GM12801 (cell line): ENCODE results near the gene ITPK1.

Source experiments
- CTCF ChIP-seq: IDR thresholded peaks from one replicate; pipeline ENCODE4 v1.5.1; 2011; ENCODE audit warnings: control low read depth; ENCODE audit not compliant: insufficient read length; ENCODE audit errors: extremely low read depth

The ITPK1 gene

GRCh38 chr14:93049315-93049714 is 66.4 kb downstream of the ITPK1 start:
- TF ChIP-seq CTCF, result no peak

GRCh38 chr14:93048843-93049242 is 66.9 kb downstream of the ITPK1 start:
- TF ChIP-seq CTCF, result no peak

GRCh38 chr14:93047661-93048060 is 68.1 kb downstream of the ITPK1 start:
- TF ChIP-seq CTCF, result no peak

GRCh38 chr14:93047157-93047556 is 68.6 kb downstream of the ITPK1 start:
- TF ChIP-seq CTCF, result no peak

- no peak for TF ChIP-seq CTCF
Observed at GRCh38 chr14:93046705-93047050, 69.0 kb downstream of the ITPK1 start.

- TF ChIP-seq CTCF, result no peak
Observed at GRCh38 chr14:93045965-93046704, 69.6 kb downstream of the ITPK1 start.

- no peak for TF ChIP-seq CTCF
Observed at GRCh38 chr14:93045211-93045674, 70.5 kb downstream of the ITPK1 start.

- TF ChIP-seq CTCF, result no peak
Observed at GRCh38 chr14:93044556-93044955, 71.2 kb downstream of the ITPK1 start.
